HG03025 (cell line): ENCODE measurements around the gene STOX2.

Experiments used
- ATAC-seq: cut with Tn5 transposase; IDR thresholded peaks from one replicate; pipeline ENCODE4 v1.9.1; 2021; ENCODE audit warnings: mild to moderate bottlenecking, moderate library complexity; ENCODE audit not compliant: unreplicated experiment, low FRiP score

The STOX2 gene

GRCh38 chr4:184066584-184067300 is 161.6 kb downstream of the STOX2 start:
- no peak for ATAC-seq

GRCh38 chr4:184067931-184068554 is 162.9 kb downstream of the STOX2 start:
- ATAC-seq: no peak
